OCI-M2 (cell line): ENCODE results near the gene COMMD3.
A peak's percentile ranks its signal among the peaks of the same experiment; 100 is the strongest.
"Not testable (repeated sequence)": the region's sequence is repeated elsewhere in the genome, so short reads cannot be mapped to it uniquely, and the experiment has no call there.

Experiments
- DNase-seq: peaks from one replicate; lab custom pipeline; 2025; ENCODE audit not compliant: unreplicated experiment; lab: John Stamatoyannopoulos, UW

The COMMD3 gene

GRCh38 chr10:22316286-22317075 is at the start of gene COMMD3:
TSS of gene COMMD3 (plus strand) at chr10:22316388. CDS start at chr10:22316418, 30 bp downstream.
- DNase-seq = peak; percentile 71

DNA sequence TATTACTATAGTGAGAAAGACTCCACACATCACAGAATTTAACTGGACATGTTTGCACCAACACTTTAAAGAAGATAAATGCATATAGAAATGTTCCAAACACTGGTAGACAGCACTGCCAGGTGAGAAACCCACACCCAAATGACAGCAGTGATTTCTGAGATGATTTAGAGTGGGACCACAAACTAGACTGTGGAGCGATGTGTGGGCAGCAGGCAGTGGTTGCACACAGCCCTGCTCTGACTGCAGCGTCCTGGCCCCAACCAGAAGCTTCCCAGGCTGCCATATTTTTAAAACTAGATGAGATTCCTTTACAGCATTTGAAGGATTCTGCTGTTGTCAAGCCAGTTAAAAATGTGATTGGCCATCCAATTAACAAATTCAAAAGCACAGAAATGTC is 47.7 kb upstream of the COMMD3 start:
- no peak for DNase-seq

- no peak for DNase-seq
Observed at GRCh38 chr10:22271786-22272185, 44.4 kb upstream of the COMMD3 start.

- no peak for DNase-seq
Observed at GRCh38 chr10:22278441-22278782, 37.8 kb upstream of the COMMD3 start.

- no peak for DNase-seq
Observed at GRCh38 chr10:22280078-22280477, 36.1 kb upstream of the COMMD3 start.

- DNase-seq = no peak
Observed at GRCh38 chr10:22285130-22285529, 31.1 kb upstream of the COMMD3 start.

DNA sequence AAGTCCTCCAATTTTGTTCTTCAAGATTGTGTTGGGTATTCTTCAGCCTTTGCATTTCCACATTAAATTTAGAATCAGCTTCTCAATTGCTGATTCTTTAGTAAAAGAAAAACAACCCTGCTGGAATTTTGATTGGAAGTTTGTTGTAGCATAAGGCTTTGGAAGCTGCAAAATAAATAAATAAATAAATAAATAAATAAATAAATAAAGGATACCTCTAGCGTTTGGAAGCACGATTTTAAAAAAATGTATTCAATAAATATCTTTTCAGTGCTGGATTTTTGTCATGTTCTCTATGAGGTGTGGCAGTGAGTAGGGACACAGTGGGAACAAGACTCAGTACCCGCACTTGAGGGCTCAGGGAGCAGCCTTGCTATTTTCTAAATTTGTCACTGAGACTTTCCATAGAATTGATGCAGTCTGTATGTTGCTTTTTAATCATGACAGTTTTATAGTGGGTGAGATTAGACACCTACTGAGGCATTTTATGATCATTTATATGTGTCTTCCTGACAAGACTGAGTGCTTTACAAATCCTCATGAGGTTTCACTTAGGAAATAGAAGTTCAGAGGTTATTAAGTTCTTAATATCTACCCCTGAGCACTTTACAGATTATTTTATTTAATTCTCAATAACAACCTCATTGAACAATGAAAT is 22.3 kb upstream of the COMMD3 start:
- DNase-seq = no peak

DNA sequence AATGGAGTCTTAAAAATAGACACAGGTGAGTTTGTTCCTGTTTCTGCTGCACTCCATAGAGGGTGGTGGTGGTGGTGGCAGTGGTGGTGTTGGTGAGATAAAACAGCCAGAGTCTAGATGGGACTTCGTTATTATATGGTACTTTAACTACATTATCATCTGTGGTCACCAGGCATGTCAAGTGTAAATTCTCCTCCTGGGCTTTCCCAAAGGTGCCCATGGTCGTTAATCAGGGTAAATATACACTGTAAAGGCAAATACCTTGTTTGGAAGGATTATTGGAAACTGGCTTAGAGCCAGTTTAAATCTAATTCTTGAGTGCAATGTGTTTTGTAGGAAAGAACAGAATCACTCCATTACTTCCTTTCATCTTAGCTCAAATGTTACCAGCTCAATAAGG is 21.5 kb upstream of the COMMD3 start:
- DNase-seq = no peak

- DNase-seq = no peak
Observed at GRCh38 chr10:22301193-22301592, 15.0 kb upstream of the COMMD3 start.

DNA sequence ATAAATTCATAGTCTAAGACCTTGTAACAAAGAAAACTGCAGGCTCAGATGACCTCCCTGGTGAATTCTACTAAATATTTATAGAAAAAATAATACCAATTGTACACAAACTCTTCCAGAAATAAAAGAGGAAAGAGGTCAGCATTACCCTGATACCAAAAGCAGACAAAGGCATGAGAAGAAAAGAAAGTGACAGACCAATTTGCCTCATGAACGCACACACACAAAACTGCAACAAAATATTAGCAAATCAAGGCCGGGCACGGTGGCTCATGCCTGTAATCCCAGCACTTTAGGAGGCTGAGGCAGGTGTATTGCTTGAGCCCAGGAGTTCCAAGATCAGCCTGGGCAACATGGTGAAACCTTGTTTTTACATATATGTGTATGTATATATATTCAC is 12.7 kb upstream of the COMMD3 start:
- no peak for DNase-seq

- DNase-seq = no peak
Observed at GRCh38 chr10:22305721-22306120, 10.5 kb upstream of the COMMD3 start.

DNA sequence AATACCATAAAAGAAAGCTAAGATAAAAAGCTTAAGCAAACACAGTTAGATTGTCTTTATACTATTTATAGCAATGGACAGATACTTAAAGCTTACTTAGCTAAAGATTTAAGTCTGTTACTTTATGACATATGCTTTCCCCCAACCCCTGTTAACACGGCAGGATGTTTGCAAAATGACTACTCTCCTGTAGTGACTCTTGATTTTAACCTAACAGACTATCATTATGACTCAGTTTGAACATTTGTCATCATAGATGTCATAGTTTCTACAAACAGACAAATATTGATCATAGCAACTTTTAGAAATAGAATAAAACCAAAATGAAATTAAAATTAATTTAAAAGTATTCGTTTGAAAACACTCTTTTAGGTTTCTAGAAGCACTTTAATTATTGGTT is 7.8 kb upstream of the COMMD3 start:
- DNase-seq = no peak

DNA sequence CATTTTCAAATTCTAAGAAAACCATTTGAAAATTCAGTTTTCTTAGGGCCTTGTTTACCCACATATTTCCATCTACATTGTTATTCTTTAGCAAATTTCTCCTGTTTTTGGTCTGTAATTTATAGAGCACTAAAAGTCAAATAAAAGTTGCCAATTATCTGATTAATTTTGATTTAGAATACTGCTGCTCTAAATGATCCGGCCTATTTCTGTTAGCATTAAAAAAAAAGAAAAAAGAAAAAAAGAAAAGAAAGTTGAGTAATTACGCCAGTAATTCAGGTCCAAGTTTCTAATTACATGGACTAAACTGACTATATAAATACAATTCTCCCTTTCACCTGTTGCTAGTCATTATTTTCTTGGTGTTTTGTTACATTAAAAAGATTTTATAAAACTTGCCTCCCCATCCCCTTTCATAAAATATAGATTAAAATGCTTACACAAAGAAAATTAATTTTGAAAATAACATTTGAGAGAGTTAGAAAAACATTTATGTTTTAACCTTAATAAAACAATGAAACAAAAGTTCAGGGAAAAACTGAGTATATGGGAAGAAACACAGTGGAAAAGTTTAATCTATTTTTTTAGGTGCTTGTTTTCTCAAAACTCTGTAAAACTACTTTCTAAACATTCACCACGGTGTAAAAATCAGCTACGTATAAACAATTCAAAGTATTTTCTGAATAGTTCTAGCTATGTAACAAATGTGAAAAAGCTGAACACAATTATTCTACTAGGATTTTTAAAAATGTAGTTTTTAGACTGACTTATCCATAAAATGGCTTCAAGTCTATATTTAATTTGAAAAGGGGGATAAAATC is 6.8 kb upstream of the COMMD3 start:
- no peak for DNase-seq

DNA sequence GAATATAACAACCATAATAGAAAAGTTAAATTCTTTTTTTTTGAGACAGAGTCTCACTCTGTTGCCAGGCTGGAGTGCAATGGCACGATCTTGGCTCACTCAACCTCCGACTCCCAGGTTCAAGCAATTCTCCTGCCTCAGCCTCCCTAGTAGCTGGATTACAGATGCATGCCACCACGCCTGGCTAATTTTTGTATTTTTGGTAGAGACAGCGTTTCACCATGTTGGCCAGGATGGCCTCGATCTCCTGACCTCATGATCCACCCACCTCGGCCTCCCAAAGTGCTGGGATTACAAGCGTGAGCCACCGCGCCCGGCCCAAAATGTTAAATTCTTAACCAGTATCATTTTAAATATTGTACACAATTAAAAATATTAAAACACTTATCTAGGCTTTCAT is 6.2 kb upstream of the COMMD3 start:
- not testable (repeated sequence) for DNase-seq

DNA sequence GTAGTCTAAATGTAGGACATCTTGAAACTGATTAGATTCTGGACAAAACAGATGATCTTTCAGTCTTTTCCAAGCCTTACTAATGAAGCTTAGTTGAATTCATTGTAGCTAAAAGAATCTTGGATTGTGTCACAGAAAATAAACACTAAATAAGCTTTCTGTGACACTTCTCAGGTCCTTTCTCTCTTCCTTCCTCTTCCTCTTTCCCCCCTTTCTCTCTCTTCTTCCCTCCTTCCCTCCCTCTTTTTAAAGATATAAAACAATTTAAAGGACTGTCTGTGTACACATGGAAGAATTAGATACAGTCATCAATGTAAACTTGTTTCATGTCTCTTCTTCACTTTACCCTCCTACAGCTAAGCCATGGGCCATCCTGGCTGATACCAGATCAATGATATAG is 5.3 kb upstream of the COMMD3 start:
- no peak for DNase-seq

GRCh38 chr10:22314852-22315251 is 1.3 kb upstream of the COMMD3 start:
- no peak for DNase-seq

DNA sequence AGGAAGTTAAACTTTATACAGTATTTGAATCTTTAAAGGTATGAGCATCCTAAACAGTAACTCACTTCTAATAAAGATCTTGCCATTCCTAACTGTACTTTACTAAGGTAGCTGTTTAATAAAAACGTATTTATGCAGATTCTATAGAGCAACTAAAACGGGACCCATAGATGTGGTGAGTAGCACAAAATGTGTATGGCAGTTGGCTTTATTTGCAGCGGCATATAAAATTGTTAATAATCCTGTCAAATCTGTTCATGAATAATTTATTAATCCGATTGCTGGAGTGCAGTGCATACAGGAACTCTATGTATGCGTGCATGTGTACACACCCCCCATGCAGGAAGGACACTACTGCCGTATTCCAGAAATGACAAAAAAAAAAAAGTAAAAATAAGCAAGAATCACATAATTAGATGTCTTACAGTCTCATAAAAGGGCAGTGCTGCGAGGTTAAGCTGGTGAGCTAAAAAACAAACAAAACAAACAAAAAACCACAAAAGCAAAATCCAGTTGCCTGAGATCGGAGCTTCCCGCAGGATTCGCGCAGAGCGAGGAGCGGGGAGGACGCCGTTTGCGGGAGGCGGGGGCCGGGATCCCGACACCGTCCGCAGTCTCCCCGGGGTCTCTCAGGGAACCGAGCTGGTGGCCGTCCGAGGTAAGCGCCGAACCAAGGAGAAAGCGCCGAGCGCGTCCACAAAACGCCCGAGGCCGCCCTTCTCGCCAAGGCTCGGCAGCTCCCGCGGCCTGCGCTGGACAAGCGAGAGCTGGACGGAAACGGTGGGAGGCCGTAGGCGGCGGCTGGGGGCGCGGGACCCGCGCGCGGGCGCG is 518 bp upstream of the COMMD3 start:
- DNase-seq = no peak

GRCh38 chr10:22317076-22317370 is 835 bp downstream of the COMMD3 start:
- no peak for DNase-seq

DNA sequence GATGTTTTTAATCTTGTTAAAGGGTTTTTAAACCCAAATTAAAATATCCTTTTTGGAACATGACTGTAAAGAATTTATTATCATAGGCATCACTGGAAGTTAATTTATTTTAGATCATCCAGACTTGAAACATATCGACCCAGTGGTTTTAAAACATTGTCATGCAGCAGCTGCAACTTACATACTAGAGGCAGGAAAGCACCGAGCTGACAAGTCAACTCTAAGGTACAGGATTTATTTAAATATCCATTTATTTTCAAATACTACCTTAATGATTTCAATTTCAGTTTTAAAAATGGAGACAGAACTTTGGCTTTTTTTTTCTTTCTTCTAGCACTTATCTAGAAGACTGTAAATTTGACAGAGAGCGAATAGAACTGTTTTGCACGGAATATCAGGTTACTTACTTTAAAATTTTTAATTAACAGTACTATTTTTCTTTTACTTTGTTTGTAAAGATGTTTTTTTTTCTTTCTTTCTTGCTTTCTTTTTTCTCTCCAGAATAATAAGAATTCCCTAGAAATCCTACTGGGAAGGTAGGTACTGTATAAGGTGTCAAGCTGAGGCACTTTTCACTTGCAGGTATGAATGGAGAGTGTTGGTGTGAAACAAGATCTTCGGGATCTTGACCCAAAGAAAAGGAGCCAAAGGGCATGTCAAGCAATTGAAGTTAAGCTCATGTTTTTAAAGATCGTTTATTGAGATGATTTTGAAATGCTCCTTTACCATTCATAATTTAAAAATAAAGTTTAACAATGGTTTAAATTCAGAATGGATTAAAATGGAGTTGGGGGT is 1.8 kb downstream of the COMMD3 start:
- DNase-seq = no peak

- no peak for DNase-seq
Observed at GRCh38 chr10:22318772-22319171, 2.6 kb downstream of the COMMD3 start.
